K562 (cell line): ENCODE measurements around the gene CCAR1. TPM values are rescaled to one million over a fixed set of nuclear protein-coding genes. Genes with fewer than 3 reads are reported as not detected.

ENCODE experiments used
- BRD9 ChIP-seq: fragments of 450-650 bp; IDR thresholded peaks from 2 replicates; pipeline ENCODE4 v1.6.1; 2018; ENCODE audit warnings: low read depth; ENCODE audit not compliant: partially characterized antibody
- ELF2 ChIP-seq: fragments of 250-450 bp; sonication (Bioruptor Pico); IDR thresholded peaks from 2 replicates; pipeline ENCODE4 v1.5.0; 2021; ENCODE audit warnings: mild to moderate bottlenecking
- MYNN ChIP-seq, 2 experiments: sonication (generic); formaldehyde crosslinking in 1 of 2; IDR thresholded peaks; 2 replicates each; pipeline versions ENCODE4 v1.5.0 to v1.6.1; 2016 to 2020; ENCODE audit warnings: antibody characterized with exemption in 1 of 2, missing genetic modification reagents in 1 of 2
- PTBP1 ChIP-seq: fragments of 200-400 bp; formaldehyde crosslinking; IDR thresholded peaks from 2 replicates; pipeline ENCODE4 v1.6.1; 2017; ENCODE audit warnings: low read depth, low read length
- PURB ChIP-seq: sonication (generic); formaldehyde crosslinking; IDR thresholded peaks from 2 replicates; pipeline ENCODE4 v1.9.0; 2021; ENCODE audit warnings: low read depth, mild to moderate bottlenecking, missing genetic modification reagents
- RAD21 ChIP-seq, 2 experiments: fragments of 250-450 bp in 1 of 2; fragments of 450-650 bp in 1 of 2; sonication (Bioruptor Pico) in 1 of 2; formaldehyde crosslinking in 1 of 2; IDR thresholded peaks in 1 of 2; conservative IDR thresholded peaks in 1 of 2; 2 replicates each; pipeline versions ENCODE4 v1.4.0 to v1.8.0; 2020 to 2022; ENCODE audit warnings: mild to moderate bottlenecking in 2 of 2, moderate library complexity in 1 of 2
- ZNF124 ChIP-seq: sonication (generic); formaldehyde crosslinking; IDR thresholded peaks from 2 replicates; pipeline ENCODE4 v1.8.1; 2022; ENCODE audit warnings: missing genetic modification reagents
- ZNF311 ChIP-seq: fragments of 250-450 bp; sonication (Bioruptor Pico); IDR thresholded peaks from 2 replicates; pipeline ENCODE4 v1.4.0; 2020; ENCODE audit warnings: mild to moderate bottlenecking, moderate library complexity
- ZNF717 ChIP-seq: fragments of 250-450 bp; sonication (Bioruptor Pico); IDR thresholded peaks from 2 replicates; pipeline ENCODE4 v1.5.0; 2021
- polyA plus RNA-seq, 8 experiments: library from polyadenylated mRNA; depleted of rRNA in 4 of 8; stranded (reverse) in 5 of 8; unstranded in 3 of 8; fragments of >200 nt; fragmentation: Nextera tagmentation in 2 of 8; fragmentation: Illumina TruSeq in 1 of 8; extraction: Ambion mirVana in 2 of 8; extraction: Trizol in 1 of 8; gene quantifications; 2 replicates each; pipeline versions ENCODE4 v1.2.1 to v1.2.3, GENCODE V29; 2011 to 2014; ENCODE audit warnings: inconsistent platforms in 1 of 8, missing spikeins in 1 of 8
- total RNA-seq, 7 experiments: library from RNA; depleted of rRNA in 6 of 7; stranded (reverse); fragments of >200 nt in 6 of 7; fragmentation: Illumina TruSeq in 2 of 7; extraction: Trizol in 2 of 7; gene quantifications; 2 replicates each; pipeline versions ENCODE4 v1.2.1 to v1.2.3, GENCODE V29; 2011 to 2021; ENCODE audit warnings: low replicate concordance in 1 of 7
- TF ChIP-seq, protein P1 (sequence below), 2 experiments: fragments of 450-650 bp; IDR thresholded peaks; 2 replicates each; pipeline ENCODE4 v1.6.1; 2018; ENCODE audit warnings: mild to moderate bottlenecking in 2 of 2, low read depth in 1 of 2; ENCODE audit not compliant: partially characterized antibody in 2 of 2
- TF ChIP-seq, protein P2 (sequence below), 2 experiments: fragments of 150-350 bp in 1 of 2; IDR thresholded peaks; 2 replicates each; pipeline ENCODE4 v1.6.1; 2012 to 2016; ENCODE audit warnings: low read depth in 2 of 2, low read length in 2 of 2, mild to moderate bottlenecking in 1 of 2, moderate library complexity in 1 of 2

Gene CCAR1
- total and polyA plus RNA-seq, 9 of the 15 experiments (the other 6 are each of a cell fraction or from before 2014, with no cell fraction given), result 44.8 to 173 (median 111) TPM

DNA sequence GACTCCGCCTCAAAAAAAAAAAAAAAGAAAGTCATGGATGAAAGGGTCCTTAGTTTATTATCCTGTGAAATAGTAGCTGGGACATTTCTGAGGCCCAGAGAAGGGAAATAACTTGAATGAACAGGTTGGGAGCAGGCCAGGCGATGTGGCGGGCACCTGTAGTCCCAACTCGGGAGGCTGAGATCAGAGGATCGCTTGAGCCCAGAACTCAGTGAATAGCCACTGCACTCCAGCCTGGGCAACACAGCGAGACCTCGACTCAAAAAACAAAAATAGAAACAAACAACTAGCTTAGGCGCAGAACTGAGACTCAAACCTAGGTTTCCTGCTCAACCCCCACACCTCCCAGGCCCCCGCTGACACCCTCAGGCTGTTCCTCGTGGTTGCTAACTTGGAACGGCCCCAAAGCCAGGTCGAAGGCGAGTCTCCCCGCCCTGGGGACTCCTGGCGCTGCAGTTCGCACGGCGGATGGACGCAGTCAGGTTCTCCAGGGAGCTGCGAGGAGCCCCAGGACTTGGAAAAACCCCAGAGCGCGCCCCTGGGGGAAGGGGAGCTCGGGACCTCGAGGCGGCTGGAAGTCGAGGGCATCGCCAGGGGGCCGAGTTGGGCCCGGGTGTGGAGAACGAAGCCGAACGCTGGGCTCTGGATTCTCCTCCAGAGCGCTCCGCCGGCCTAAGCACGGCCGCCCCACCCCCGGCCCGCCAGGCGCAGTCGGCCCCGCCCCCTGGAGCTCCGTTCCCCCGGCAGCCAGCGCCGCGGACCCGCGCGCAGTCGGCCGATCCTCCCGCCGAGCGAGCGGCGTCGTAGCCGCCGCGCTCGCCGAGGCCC lies 105.9 kb downstream of the CCAR1 start, which contains the start of gene STOX1 (continued):
- TF ChIP-seq ELF2 (CRISPR knock-in tag) (no peak), ZNF717 (CRISPR knock-in tag) (no peak), MYNN (IDR thresholded peaks at IDR 0.05) (no peak), MYNN (CRISPR knock-in tag; IDR thresholded peaks at IDR 0.05) (no peak), ZNF311 (CRISPR knock-in tag) (no peak), PTBP1 (no peak), PURB (CRISPR knock-in tag) (no peak), ZNF124 (CRISPR knock-in tag) (no peak), RAD21 (CRISPR knock-in tag; conservative IDR thresholded peaks at IDR 0.05 in 1 of 2, IDR thresholded peaks at IDR 0.05 in 1 of 2) (0 out of 4 replicates have a peak, but pooled peaks of 1 of the 2 experiments have one; percentile 4), BRD9 (no peak)
- TF ChIP-seq, protein P1, sequence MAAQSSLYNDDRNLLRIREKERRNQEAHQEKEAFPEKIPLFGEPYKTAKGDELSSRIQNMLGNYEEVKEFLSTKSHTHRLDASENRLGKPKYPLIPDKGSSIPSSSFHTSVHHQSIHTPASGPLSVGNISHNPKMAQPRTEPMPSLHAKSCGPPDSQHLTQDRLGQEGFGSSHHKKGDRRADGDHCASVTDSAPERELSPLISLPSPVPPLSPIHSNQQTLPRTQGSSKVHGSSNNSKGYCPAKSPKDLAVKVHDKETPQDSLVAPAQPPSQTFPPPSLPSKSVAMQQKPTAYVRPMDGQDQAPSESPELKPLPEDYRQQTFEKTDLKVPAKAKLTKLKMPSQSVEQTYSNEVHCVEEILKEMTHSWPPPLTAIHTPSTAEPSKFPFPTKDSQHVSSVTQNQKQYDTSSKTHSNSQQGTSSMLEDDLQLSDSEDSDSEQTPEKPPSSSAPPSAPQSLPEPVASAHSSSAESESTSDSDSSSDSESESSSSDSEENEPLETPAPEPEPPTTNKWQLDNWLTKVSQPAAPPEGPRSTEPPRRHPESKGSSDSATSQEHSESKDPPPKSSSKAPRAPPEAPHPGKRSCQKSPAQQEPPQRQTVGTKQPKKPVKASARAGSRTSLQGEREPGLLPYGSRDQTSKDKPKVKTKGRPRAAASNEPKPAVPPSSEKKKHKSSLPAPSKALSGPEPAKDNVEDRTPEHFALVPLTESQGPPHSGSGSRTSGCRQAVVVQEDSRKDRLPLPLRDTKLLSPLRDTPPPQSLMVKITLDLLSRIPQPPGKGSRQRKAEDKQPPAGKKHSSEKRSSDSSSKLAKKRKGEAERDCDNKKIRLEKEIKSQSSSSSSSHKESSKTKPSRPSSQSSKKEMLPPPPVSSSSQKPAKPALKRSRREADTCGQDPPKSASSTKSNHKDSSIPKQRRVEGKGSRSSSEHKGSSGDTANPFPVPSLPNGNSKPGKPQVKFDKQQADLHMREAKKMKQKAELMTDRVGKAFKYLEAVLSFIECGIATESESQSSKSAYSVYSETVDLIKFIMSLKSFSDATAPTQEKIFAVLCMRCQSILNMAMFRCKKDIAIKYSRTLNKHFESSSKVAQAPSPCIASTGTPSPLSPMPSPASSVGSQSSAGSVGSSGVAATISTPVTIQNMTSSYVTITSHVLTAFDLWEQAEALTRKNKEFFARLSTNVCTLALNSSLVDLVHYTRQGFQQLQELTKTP (IDR thresholded peaks at IDR 0.05; ENCODE audit: low read depth in 1 of 2, partially characterized antibody in 2 of 2), result no peak
- TF ChIP-seq, protein P2, sequence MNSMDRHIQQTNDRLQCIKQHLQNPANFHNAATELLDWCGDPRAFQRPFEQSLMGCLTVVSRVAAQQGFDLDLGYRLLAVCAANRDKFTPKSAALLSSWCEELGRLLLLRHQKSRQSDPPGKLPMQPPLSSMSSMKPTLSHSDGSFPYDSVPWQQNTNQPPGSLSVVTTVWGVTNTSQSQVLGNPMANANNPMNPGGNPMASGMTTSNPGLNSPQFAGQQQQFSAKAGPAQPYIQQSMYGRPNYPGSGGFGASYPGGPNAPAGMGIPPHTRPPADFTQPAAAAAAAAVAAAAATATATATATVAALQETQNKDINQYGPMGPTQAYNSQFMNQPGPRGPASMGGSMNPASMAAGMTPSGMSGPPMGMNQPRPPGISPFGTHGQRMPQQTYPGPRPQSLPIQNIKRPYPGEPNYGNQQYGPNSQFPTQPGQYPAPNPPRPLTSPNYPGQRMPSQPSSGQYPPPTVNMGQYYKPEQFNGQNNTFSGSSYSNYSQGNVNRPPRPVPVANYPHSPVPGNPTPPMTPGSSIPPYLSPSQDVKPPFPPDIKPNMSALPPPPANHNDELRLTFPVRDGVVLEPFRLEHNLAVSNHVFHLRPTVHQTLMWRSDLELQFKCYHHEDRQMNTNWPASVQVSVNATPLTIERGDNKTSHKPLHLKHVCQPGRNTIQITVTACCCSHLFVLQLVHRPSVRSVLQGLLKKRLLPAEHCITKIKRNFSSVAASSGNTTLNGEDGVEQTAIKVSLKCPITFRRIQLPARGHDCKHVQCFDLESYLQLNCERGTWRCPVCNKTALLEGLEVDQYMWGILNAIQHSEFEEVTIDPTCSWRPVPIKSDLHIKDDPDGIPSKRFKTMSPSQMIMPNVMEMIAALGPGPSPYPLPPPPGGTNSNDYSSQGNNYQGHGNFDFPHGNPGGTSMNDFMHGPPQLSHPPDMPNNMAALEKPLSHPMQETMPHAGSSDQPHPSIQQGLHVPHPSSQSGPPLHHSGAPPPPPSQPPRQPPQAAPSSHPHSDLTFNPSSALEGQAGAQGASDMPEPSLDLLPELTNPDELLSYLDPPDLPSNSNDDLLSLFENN (IDR thresholded peaks at IDR 0.05; ENCODE audit: low read depth in 2 of 2, low read length in 2 of 2), result no peak
